ENCODE measurements around the gene THEM4. TPM values are rescaled to one million over a fixed set of nuclear protein-coding genes. Genes with fewer than 3 reads are reported as not detected.
A peak's percentile ranks its signal among the peaks of the same experiment; 100 is the strongest.

Gene THEM4
- total and polyA plus RNA-seq, 2 of the 8 experiments (the other 6 are each of a cell fraction or from before 2014, with no cell fraction given): 9.9 to 11.2 TPM

- Histone ChIP-seq H3K14ac (ENCODE audit: insufficient read length) (no peak overlapping the region), H4K91ac (replicated peaks; ENCODE audit: insufficient read length, low read length) (peak overlapping the region; percentile 61), H4K8ac (ENCODE audit: extremely low read depth, insufficient read depth, low read length) (peak overlapping the region; percentile 74; the same call in 1 of the 2 replicates), H3K4me2 (ENCODE audit: insufficient read depth in 1 of 2, low read depth in 2 of 2, low read length in 2 of 2) (peak overlapping the region; percentile 77 to 93), H3K27ac (ENCODE audit: low read depth, low read length) (no peak overlapping the region), H2BK20ac (ENCODE audit: low read length) (no peak overlapping the region), H2AK5ac (ENCODE audit: low read depth, low read length) (no peak overlapping the region), H3K9ac (replicated peaks in 1 of 4; ENCODE audit: extremely low read depth in 1 of 4, low read depth in 3 of 4, low read length in 3 of 4) (peak overlapping the region in 3 of 4 experiments; percentile 8 to 79 (median 18); a peak in 5 of 7 replicates), H2BK12ac (ENCODE audit: low read depth, low read length) (no peak overlapping the region), H3K79me1 (ENCODE audit: low read depth, low read length) (no peaks in the 10 kb centered on the region), H3K27me3 (replicated peaks in 1 of 4; ENCODE audit: control insufficient read depth in 3 of 4, extremely low read depth in 1 of 4, insufficient read depth in 3 of 4, low read length in 3 of 4) (peaks cover 10 to 24% (median 21%) of the 10 kb centered on the region in 4 experiments), H3K23ac (ENCODE audit: insufficient read length) (no peak overlapping the region), H3K4me1 (replicated peaks in 1 of 4; ENCODE audit: control insufficient read depth in 3 of 4, insufficient read depth in 4 of 4, low read length in 3 of 4) (peaks cover 4 to 17% (median 9%) of the 10 kb centered on the region in 4 experiments), H3K18ac (ENCODE audit: extremely low read depth, low read length) (peak overlapping the region; percentile 48), H3K56ac (replicated peaks; ENCODE audit: insufficient read length, low read depth, low read length) (no peak overlapping the region), H2BK5ac (ENCODE audit: low read depth, low read length) (no peak overlapping the region), H4K5ac (ENCODE audit: insufficient read length, low read depth, low read length) (no peak overlapping the region), H2AFZ (ENCODE audit: low read length) (no peak overlapping the region), H3K4ac (replicated peaks; ENCODE audit: insufficient read length, low read depth, low read length) (no peak overlapping the region), H3K79me2 (ENCODE audit: control insufficient read depth in 1 of 2, insufficient read depth in 2 of 2, low read length in 2 of 2) (no peaks in the 10 kb centered on the region), H3K4me3 (ENCODE audit: extremely low read depth in 1 of 4, insufficient read depth in 2 of 4, low read depth in 3 of 4, low read length in 4 of 4) (peak overlapping the region; percentile 43 to 69 (median 54)), H4K20me1 (replicated peaks in 1 of 2; ENCODE audit: control insufficient read depth in 1 of 2, insufficient read depth in 2 of 2, low read length in 2 of 2) (no peaks in the 10 kb centered on the region), H2BK120ac (replicated peaks; ENCODE audit: low read depth, low read length) (no peak overlapping the region), H3K23me2 (ENCODE audit: low read depth, low read length) (peaks cover 23% of the 10 kb centered on the region), H3K36me3 (ENCODE audit: control insufficient read depth in 2 of 4, insufficient read depth in 4 of 4, low read length in 3 of 4) (no peaks in the 10 kb centered on the region), H2BK15ac (ENCODE audit: low read length) (no peak overlapping the region), H3K9me3 (ENCODE audit: insufficient read depth in 2 of 2, low read depth in 1 of 2, low read length in 1 of 2) (no peaks in the 10 kb centered on the region)
- ChIA-PET CTCF (ENCODE audit: partially characterized antibody) (interaction anchor here (1.2 to 2.2 kb wide), 3 partner anchors 70 to 163 kb away, joined by 3 to 6 read pairs (median 5); no protein-coding TSS in a partner anchor), POLR2A (ENCODE audit: partially characterized antibody) (interaction anchor here (0.7 to 5.0 kb wide), 18 partner anchors 8 to 298 kb away, joined by 3 to 20 read pairs (median 4); partner anchors contain the start of genes TDRKH and THEM5)
- 2% methylated on average over 63 of the region's 117 CpGs; no CpG with 5 or more reads in 1 of the 2 experiments for WGBS, 2 experiments (ENCODE audit: extremely low coverage in 1 of 2, insufficient coverage in 1 of 2, insufficient read length in 1 of 2, insufficient replicate concordance in 2 of 2, low coverage in 1 of 2, low lambda C conversion rate in 2 of 2, missing lambda C conversion rate in 1 of 2)
- DNase-seq (ENCODE audit: low read depth in 1 of 2, low spot score in 2 of 2): peak in 1 of 2 experiments; percentile 72
- FAIRE-seq: no peak
- TF ChIP-seq HDAC2 (IDR thresholded peaks at IDR 0.05; ENCODE audit: borderline replicate concordance in 1 of 2, low read depth in 2 of 2, low read length in 2 of 2): no peak
- no peak for TF ChIP-seq SIRT6 (IDR thresholded peaks at IDR 0.05; ENCODE audit: low read length)
- no peak for TF ChIP-seq CEBPB (IDR thresholded peaks at IDR 0.05; ENCODE audit: low read depth, low read length)
- no peak for TF ChIP-seq CTCF (IDR thresholded peaks at IDR 0.05; ENCODE audit: control extremely low read depth in 1 of 3, insufficient read depth in 1 of 3, low read depth in 1 of 3, low read length in 3 of 3)
- TF ChIP-seq, protein P1, sequence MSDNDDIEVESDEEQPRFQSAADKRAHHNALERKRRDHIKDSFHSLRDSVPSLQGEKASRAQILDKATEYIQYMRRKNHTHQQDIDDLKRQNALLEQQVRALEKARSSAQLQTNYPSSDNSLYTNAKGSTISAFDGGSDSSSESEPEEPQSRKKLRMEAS (IDR thresholded peaks at IDR 0.05): peak; percentile 88
- TF ChIP-seq ATF3 (IDR thresholded peaks at IDR 0.05; ENCODE audit: insufficient read depth, low read depth, low read length): no peak
- peak; percentile 6 for TF ChIP-seq RNF2 (IDR thresholded peaks at IDR 0.05; ENCODE audit: borderline replicate concordance, low read depth, low read length, missing control alignments, poor library complexity, severe bottlenecking)
Observed at GRCh38 chr1:151838222-151839081, 70.9 kb downstream of the THEM4 start.
